H9 (cell line): ENCODE results near the gene RPS6KB1. TPM values are rescaled to one million over a fixed set of nuclear protein-coding genes. Genes with fewer than 3 reads are reported as not detected.

ENCODE experiments used
- DNase-seq: peaks from one replicate; pipeline ENCODE4 v3.0.0-alpha.2; 2017
- H2AFZ ChIP-seq: one replicate; pipeline ENCODE4 v1.6.1; 2013; ENCODE audit warnings: mild to moderate bottlenecking, low read length, control low read depth, moderate library complexity
- H2AK5ac ChIP-seq: 2 replicates; pipeline ENCODE4 v1.6.1; 2013; ENCODE audit warnings: low read length, control low read depth, mixed read lengths; ENCODE audit not compliant: insufficient read length
- H2BK120ac ChIP-seq: one replicate; pipeline ENCODE4 v1.6.1; 2013; ENCODE audit warnings: low read depth, mild to moderate bottlenecking, low read length, control low read depth, inconsistent platforms; ENCODE audit not compliant: poor library complexity, severe bottlenecking
- H2BK12ac ChIP-seq: 2 replicates; pipeline ENCODE4 v1.6.1; 2013; ENCODE audit warnings: low read length, control low read depth, mixed read lengths, low read depth; ENCODE audit not compliant: insufficient read length
- H2BK15ac ChIP-seq: 2 replicates; pipeline ENCODE4 v1.6.1; 2013; ENCODE audit warnings: low read depth, low read length, control low read depth
- H2BK20ac ChIP-seq: one replicate; pipeline ENCODE4 v1.6.1; 2013; ENCODE audit warnings: low read depth, mild to moderate bottlenecking, low read length, control low read depth, inconsistent platforms; ENCODE audit not compliant: poor library complexity, severe bottlenecking
- H2BK5ac ChIP-seq: 2 replicates; pipeline ENCODE4 v1.6.1; 2013; ENCODE audit warnings: low read length, control low read depth, mixed read lengths; ENCODE audit not compliant: insufficient read length
- H3K14ac ChIP-seq: 2 replicates; pipeline ENCODE4 v1.6.1; 2013; ENCODE audit warnings: low read length, control low read depth; ENCODE audit not compliant: insufficient read depth
- H3K18ac ChIP-seq: 2 replicates; pipeline ENCODE4 v1.6.1; 2013; ENCODE audit warnings: low read depth, mild to moderate bottlenecking, mixed read lengths, low read length, control low read depth; ENCODE audit not compliant: insufficient read length
- H3K23ac ChIP-seq: 2 replicates; pipeline ENCODE4 v1.6.1; 2013; ENCODE audit warnings: low read length, control low read depth, mixed read lengths, low read depth; ENCODE audit not compliant: insufficient read length
- H3K23me2 ChIP-seq: 2 replicates; pipeline ENCODE4 v1.6.1; 2013; ENCODE audit warnings: low read depth, mild to moderate bottlenecking, mixed read lengths, low read length, control low read depth; ENCODE audit not compliant: insufficient read length, poor library complexity, severe bottlenecking
- H3K27ac ChIP-seq: 2 replicates; pipeline ENCODE4 v1.5.1; 2013; ENCODE audit warnings: low read length, control low read depth, mixed read lengths, low read depth; ENCODE audit not compliant: insufficient read length
- H3K27me3 ChIP-seq: 2 replicates; pipeline ENCODE4 v1.6.1; 2013; ENCODE audit warnings: low read length, control low read depth, inconsistent platforms; ENCODE audit not compliant: insufficient read depth
- H3K4ac ChIP-seq: 2 replicates; pipeline ENCODE4 v1.6.1; 2013; ENCODE audit warnings: low read depth, mild to moderate bottlenecking, control low read depth, inconsistent platforms, low read length, moderate library complexity
- H3K4me1 ChIP-seq: 2 replicates; pipeline ENCODE4 v1.6.1; 2013; ENCODE audit warnings: low read length, control low read depth, inconsistent platforms; ENCODE audit not compliant: insufficient read depth
- H3K4me2 ChIP-seq: 2 replicates; pipeline ENCODE4 v1.6.1; 2013; ENCODE audit warnings: low read length, control low read depth, mixed read lengths; ENCODE audit not compliant: insufficient read length, insufficient read depth
- H3K56ac ChIP-seq: 2 replicates; pipeline ENCODE4 v1.6.1; 2013; ENCODE audit warnings: low read depth, mild to moderate bottlenecking, mixed read lengths, low read length, control low read depth; ENCODE audit not compliant: insufficient read length
- H3K79me1 ChIP-seq: 2 replicates; pipeline ENCODE4 v1.6.1; 2013; ENCODE audit warnings: low read depth, mild to moderate bottlenecking, moderate library complexity, low read length, control low read depth, inconsistent platforms; ENCODE audit not compliant: insufficient read depth, poor library complexity, severe bottlenecking
- H3K79me2 ChIP-seq: 2 replicates; pipeline ENCODE4 v1.6.1; 2013; ENCODE audit warnings: low read length, control low read depth, inconsistent platforms; ENCODE audit not compliant: insufficient read depth
- H3K9ac ChIP-seq: 2 replicates; pipeline ENCODE4 v1.6.1; 2013; ENCODE audit warnings: low read length, control low read depth, mixed read lengths; ENCODE audit not compliant: insufficient read length; ENCODE audit errors: extremely low read depth
- H3K9me3 ChIP-seq: one replicate; pipeline ENCODE4 v1.6.1; 2013; ENCODE audit warnings: low read depth, low read length, inconsistent platforms; ENCODE audit not compliant: control insufficient read depth
- H3T11ph ChIP-seq: one replicate; pipeline ENCODE4 v1.6.1; 2013; ENCODE audit warnings: mild to moderate bottlenecking, low read length, control low read depth, inconsistent platforms
- H4K20me1 ChIP-seq: one replicate; pipeline ENCODE4 v1.6.1; 2013; ENCODE audit not compliant: control insufficient read depth, insufficient read length, insufficient read depth
- H4K5ac ChIP-seq: 2 replicates; pipeline ENCODE4 v1.6.1; 2013; ENCODE audit warnings: low read depth, mild to moderate bottlenecking, mixed read lengths, low read length, control low read depth; ENCODE audit not compliant: insufficient read length
- H4K8ac ChIP-seq: replicated peaks from 2 replicates; pipeline ENCODE4 v1.6.1; 2013; ENCODE audit warnings: low read length, control low read depth, mixed read lengths, low read depth; ENCODE audit not compliant: insufficient read length
- H4K91ac ChIP-seq: 2 replicates; pipeline ENCODE4 v1.6.1; 2013; ENCODE audit warnings: low read depth, mild to moderate bottlenecking, moderate library complexity, mixed read lengths, low read length, control low read depth; ENCODE audit not compliant: insufficient read length
- H3K27ac Mint-ChIP-seq, 3 experiments: 2 replicates in 2 of 3; 3 replicates in 1 of 3; pipeline ENCODE4 v1.8.0; 2020 to 2021; ENCODE audit warnings: mixed read lengths in 3 of 3, mild to moderate bottlenecking in 1 of 3, moderate library complexity in 1 of 3
- H3K27me3 Mint-ChIP-seq: 2 replicates; pipeline ENCODE4 v1.8.0; 2021; ENCODE audit warnings: low read depth, mild to moderate bottlenecking, moderate library complexity, mixed read lengths
- H3K36me3 Mint-ChIP-seq, 3 experiments: 2 replicates in 2 of 3; 3 replicates in 1 of 3; pipeline ENCODE4 v1.8.0; 2020 to 2021; ENCODE audit warnings: low read depth in 3 of 3, mixed read lengths in 3 of 3; ENCODE audit not compliant: insufficient read depth in 1 of 3
- H3K4me1 Mint-ChIP-seq, 2 experiments: 2 replicates each; pipeline ENCODE4 v1.8.0; 2020; ENCODE audit warnings: mixed read lengths in 2 of 2
- H3K4me3 Mint-ChIP-seq, 2 experiments: 2 replicates in 1 of 2; 3 replicates in 1 of 2; pipeline ENCODE4 v1.8.0; 2020 to 2021; ENCODE audit warnings: mild to moderate bottlenecking in 2 of 2, mixed read lengths in 2 of 2, moderate library complexity in 1 of 2
- H3K9me3 Mint-ChIP-seq, 2 experiments: 2 replicates in 1 of 2; 3 replicates in 1 of 2; pipeline ENCODE4 v1.8.0; 2020; ENCODE audit warnings: mild to moderate bottlenecking in 2 of 2, mixed read lengths in 2 of 2, moderate library complexity in 1 of 2
- WGBS: extraction: QIAGEN DNeasy Blood & Tissue Kit; methylation state at CpG from one replicate; pipeline ENCODE4 v1.1.7; 2013; ENCODE audit warnings: missing lambda C conversion rate, low lambda C conversion rate, mixed read lengths; ENCODE audit not compliant: insufficient read length; ENCODE audit errors: extremely low coverage; 5-methylcytosine and 5-hydroxymethylcytosine counted together
- total RNA-seq: library from RNA; stranded (reverse); gene quantifications from 2 replicates; pipeline ENCODE4 v1.2.1, GENCODE V29; 2021
- TF ChIP-seq, protein P1 (sequence below): fragments of 200-600 bp; sonication (generic); conservative IDR thresholded peaks from 3 replicates; pipeline ENCODE4 v1.8.0; 2021; ENCODE audit warnings: antibody characterized with exemption, mild to moderate bottlenecking

Gene RPS6KB1
- total RNA-seq, 1 experiment from 2014 or later, result 36.1 TPM

- no peak overlapping the region for H3K56ac ChIP-seq
- H4K20me1 ChIP-seq, result no peaks in the 10 kb centered on the region
- H2AFZ ChIP-seq, result no peak overlapping the region
- no peak overlapping the region for H3T11ph ChIP-seq
- peaks cover 0 to 3% (median 0%) of the 10 kb centered on the region in 3 experiments; a peak in 2 of 7 replicates for H3K36me3 Mint-ChIP-seq
- H3K23me2 ChIP-seq, result no peaks in the 10 kb centered on the region
- H2BK20ac ChIP-seq, result no peak overlapping the region
- no peaks in the 10 kb centered on the region for H3K9me3 ChIP-seq
- no peak overlapping the region for H2BK12ac ChIP-seq
- no CpG with 5 or more reads among the region's 6 CpGs for WGBS
- H3K79me2 ChIP-seq, result no peaks in the 10 kb centered on the region
- TF ChIP-seq, protein P1, sequence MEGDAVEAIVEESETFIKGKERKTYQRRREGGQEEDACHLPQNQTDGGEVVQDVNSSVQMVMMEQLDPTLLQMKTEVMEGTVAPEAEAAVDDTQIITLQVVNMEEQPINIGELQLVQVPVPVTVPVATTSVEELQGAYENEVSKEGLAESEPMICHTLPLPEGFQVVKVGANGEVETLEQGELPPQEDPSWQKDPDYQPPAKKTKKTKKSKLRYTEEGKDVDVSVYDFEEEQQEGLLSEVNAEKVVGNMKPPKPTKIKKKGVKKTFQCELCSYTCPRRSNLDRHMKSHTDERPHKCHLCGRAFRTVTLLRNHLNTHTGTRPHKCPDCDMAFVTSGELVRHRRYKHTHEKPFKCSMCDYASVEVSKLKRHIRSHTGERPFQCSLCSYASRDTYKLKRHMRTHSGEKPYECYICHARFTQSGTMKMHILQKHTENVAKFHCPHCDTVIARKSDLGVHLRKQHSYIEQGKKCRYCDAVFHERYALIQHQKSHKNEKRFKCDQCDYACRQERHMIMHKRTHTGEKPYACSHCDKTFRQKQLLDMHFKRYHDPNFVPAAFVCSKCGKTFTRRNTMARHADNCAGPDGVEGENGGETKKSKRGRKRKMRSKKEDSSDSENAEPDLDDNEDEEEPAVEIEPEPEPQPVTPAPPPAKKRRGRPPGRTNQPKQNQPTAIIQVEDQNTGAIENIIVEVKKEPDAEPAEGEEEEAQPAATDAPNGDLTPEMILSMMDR, result no peak
- H4K5ac ChIP-seq, result no peak overlapping the region
- H2BK5ac ChIP-seq, result no peak overlapping the region
- H3K4me2 ChIP-seq, result no peak overlapping the region
- no peak overlapping the region; a peak in 1 of 7 replicates for H3K27ac Mint-ChIP-seq
- no peak overlapping the region for H3K18ac ChIP-seq
- H3K4me3 Mint-ChIP-seq, result no peak overlapping the region
- no peak overlapping the region for H4K8ac ChIP-seq
- H3K4me1 Mint-ChIP-seq, result peaks cover 37 to 51% of the 10 kb centered on the region in 2 experiments
- no peak overlapping the region for H3K27ac ChIP-seq
- H2BK120ac ChIP-seq, result no peak overlapping the region
- no peak overlapping the region for H2BK15ac ChIP-seq
- no peaks in the 10 kb centered on the region for H3K79me1 ChIP-seq
- H3K9ac ChIP-seq, result no peak overlapping the region
- no peak for DNase-seq
- H3K9me3 Mint-ChIP-seq, result no peaks in the 10 kb centered on the region
- H4K91ac ChIP-seq, result no peak overlapping the region
- H3K27me3 Mint-ChIP-seq, result no peaks in the 10 kb centered on the region
- H3K23ac ChIP-seq, result no peak overlapping the region
- H3K4ac ChIP-seq, result no peak overlapping the region
- H3K14ac ChIP-seq, result no peak overlapping the region
- no peaks in the 10 kb centered on the region for H3K27me3 ChIP-seq
- peaks cover 7% of the 10 kb centered on the region for H3K4me1 ChIP-seq
- no peak overlapping the region for H2AK5ac ChIP-seq
These were observed 44.6 kb upstream of the RPS6KB1 start for GRCh38 chr17:59848385-59848668.
